AG04449 (cell line): ENCODE data around the gene DGCR2.

ENCODE experiments used
- CTCF ChIA-PET: fragments of 350-600 bp; formaldehyde crosslinking; extraction: SDS; loops from one replicate; lab custom pipeline; 2021; ENCODE audit warnings: antibody characterized with exemption; lab: Yijun Ruan, JAX
- POLR2A ChIA-PET: fragments of 400-600, 350-600 bp; formaldehyde crosslinking; extraction: SDS; loops from one replicate; lab custom pipeline; 2020; ENCODE audit warnings: antibody characterized with exemption, inconsistent platforms; lab: Yijun Ruan, JAX
- DNase-seq: peaks from one replicate; pipeline ENCODE4 v3.0.0-alpha.2; 2010; ENCODE audit warnings: low read depth, low spot score
- H3K4me3 ChIP-seq: 2 replicates; pipeline ENCODE4 v1.5.1; 2011; ENCODE audit warnings: low read depth, mild to moderate bottlenecking, control low read depth, low read length
- CTCF ChIP-seq: IDR thresholded peaks from one replicate; pipeline ENCODE4 v1.5.1; 2011; ENCODE audit warnings: mild to moderate bottlenecking, moderate library complexity, low read length, control low read depth, inconsistent platforms; ENCODE audit not compliant: insufficient read depth; ENCODE audit errors: missing control alignments

The DGCR2 gene

GRCh38 chr22:19060356-19061009 is 61.7 kb downstream of the DGCR2 start:
- no peak overlapping the region for H3K4me3 ChIP-seq
- no peak for TF ChIP-seq CTCF
- no peak for DNase-seq
- POLR2A ChIA-PET: no interaction called here
- CTCF ChIA-PET: no interaction called here

DNA sequence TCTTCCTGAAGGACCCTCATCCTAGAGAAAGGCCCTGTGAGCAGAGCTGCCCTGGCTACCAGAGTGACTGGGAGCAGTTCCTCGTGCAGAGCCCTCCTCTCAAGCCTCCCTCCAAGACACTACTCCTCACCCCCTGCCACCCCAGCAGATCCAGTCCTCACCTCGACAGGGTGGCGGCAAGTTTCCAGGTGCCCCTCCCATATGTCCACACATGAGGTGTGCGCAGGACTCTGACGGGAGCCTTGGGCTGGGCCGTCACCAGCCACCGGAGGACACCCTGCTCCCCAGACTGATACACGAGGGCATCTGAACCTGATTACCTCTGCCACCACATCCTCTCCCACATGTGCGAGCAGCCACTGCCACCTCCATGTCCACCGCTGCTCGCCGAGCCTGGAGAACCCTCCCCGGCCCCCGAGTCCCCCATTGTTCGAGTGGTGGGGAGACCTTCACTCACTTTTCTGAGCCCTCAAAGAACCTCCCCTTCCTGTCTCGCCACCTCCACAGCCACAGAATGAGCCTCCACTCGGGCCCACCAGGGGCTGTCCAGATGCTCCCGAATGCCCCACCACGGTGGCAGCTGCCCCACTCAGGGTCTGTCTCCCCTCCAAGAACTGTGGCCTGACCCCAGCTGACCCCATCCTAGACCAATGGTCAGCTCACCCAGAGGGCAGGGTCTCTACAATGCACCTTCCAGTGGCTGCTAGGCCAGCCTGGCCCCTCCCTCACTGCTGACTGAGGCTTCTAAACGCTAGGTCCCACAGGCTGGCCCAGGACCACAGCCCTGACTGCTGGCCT is 62.5 kb downstream of the DGCR2 start:
- POLR2A ChIA-PET: no interaction called here
- DNase-seq: no peak
- H3K4me3 ChIP-seq: no peak overlapping the region
- CTCF ChIA-PET: no interaction called here
- TF ChIP-seq CTCF: no peak

GRCh38 chr22:19058713-19059451 is 63.3 kb downstream of the DGCR2 start:
- no peak overlapping the region for H3K4me3 ChIP-seq
- TF ChIP-seq CTCF: no peak
- no peak for DNase-seq
- POLR2A ChIA-PET: no interaction called here
- CTCF ChIA-PET: no interaction called here

- POLR2A ChIA-PET: no interaction called here
These were observed 64.2 kb downstream of the DGCR2 start for GRCh38 chr22:19057999-19058491.

DNA sequence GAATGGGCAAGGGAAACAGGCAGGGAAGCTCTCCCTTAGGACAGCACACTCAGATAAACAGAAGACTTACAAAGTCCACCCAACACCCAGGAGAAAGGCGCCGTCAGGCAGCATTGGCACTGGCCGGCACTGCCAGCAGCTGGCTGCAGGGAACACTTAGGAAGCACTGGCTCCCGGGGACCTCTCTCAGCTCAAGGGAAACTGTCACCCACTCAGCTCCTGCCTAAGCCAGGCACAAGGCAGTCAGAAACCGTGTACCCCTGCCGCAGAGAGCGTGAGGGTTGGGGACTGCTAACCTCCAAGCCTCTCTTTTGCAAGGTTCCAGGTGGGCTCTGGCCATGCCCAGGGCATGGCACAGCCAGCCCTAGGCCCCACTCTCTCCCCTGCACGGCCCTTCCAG is 64.7 kb downstream of the DGCR2 start:
- H3K4me3 ChIP-seq: no peak overlapping the region
- TF ChIP-seq CTCF: no peak
- CTCF ChIA-PET: interaction anchor here (1.1 kb wide), 1 partner anchor 9 kb away, joined by 3 read pairs; no protein-coding TSS in a partner anchor
- POLR2A ChIA-PET: no interaction called here
- no peak for DNase-seq

More at GRCh38 chr22:19057999-19058491, 64.2 kb downstream of the DGCR2 start:
- H3K4me3 ChIP-seq: no peak overlapping the region
- DNase-seq: no peak
- CTCF ChIA-PET: interaction anchor here (1.1 kb wide), 1 partner anchor 8 kb away, joined by 3 read pairs; no protein-coding TSS in a partner anchor
- no peak for TF ChIP-seq CTCF
